H1 (cell line): ENCODE data around the gene FGFR2. TPM values are rescaled to one million over a fixed set of nuclear protein-coding genes. Genes with fewer than 3 reads are reported as not detected.

ENCODE experiments used
- CTCF ChIP-seq, 3 experiments: IDR thresholded peaks; 1 replicate in 2 of 3; 2 replicates in 1 of 3; pipeline versions ENCODE4 v1.5.1 to v1.6.1; 2011; ENCODE audit warnings: low read length in 3 of 3, mild to moderate bottlenecking in 3 of 3, inconsistent platforms in 2 of 3, low read depth in 1 of 3, moderate library complexity in 1 of 3; ENCODE audit not compliant: insufficient read depth in 1 of 3; ENCODE audit errors: control extremely low read depth in 1 of 3
- EZH2 ChIP-seq: fragments of 200-600 bp; sonication (generic); IDR thresholded peaks from 2 replicates; pipeline ENCODE4 v1.7.1; 2012; ENCODE audit warnings: low read depth, mild to moderate bottlenecking, moderate library complexity, low read length, inconsistent platforms; ENCODE audit not compliant: severe bottlenecking
- HDAC2 ChIP-seq, 2 experiments: fragments of 300-600 bp in 1 of 2; sonication (generic) in 1 of 2; IDR thresholded peaks; 2 replicates each; pipeline ENCODE4 v1.6.1; 2011 to 2012; ENCODE audit warnings: low read depth in 2 of 2, low read length in 2 of 2, mild to moderate bottlenecking in 2 of 2, moderate library complexity in 2 of 2, borderline replicate concordance in 1 of 2, inconsistent platforms in 1 of 2
- TBP ChIP-seq: IDR thresholded peaks from 2 replicates; pipeline ENCODE4 v1.6.1; 2011; ENCODE audit warnings: low read depth, low read length, improper control_type of control experiment
- polyA plus RNA-seq, 7 experiments: library from polyadenylated mRNA; depleted of rRNA in 3 of 7; stranded (reverse) in 5 of 7; unstranded in 2 of 7; fragments of >200 nt in 5 of 7; fragments of 200-250 nt in 2 of 7; gene quantifications; 1 replicate in 5 of 7; 2 replicates in 1 of 7; 4 replicates in 1 of 7; pipeline versions ENCODE4 v1.2.1 to v1.2.3, GENCODE V29; 2011 to 2013; ENCODE audit warnings: missing spikeins in 2 of 7, mixed read lengths in 2 of 7
- total RNA-seq: library from RNA; stranded (reverse); fragmentation: NEBNext Ultra II Directional; extraction: Animal tissue kit (Norgen Biotek cat#: 25700); gene quantifications from 2 replicates; pipeline ENCODE4 v1.2.1, GENCODE V29; 2021

The FGFR2 gene
- total and polyA plus RNA-seq, 2 of the 8 experiments (the other 6 are each of a cell fraction or from before 2014, with no cell fraction given): 50.2 to 81.2 TPM

GRCh38 chr10:121484816-121485215 lies 113.4 kb downstream of the FGFR2 start (continued):
- TF ChIP-seq EZH2 (no peak), CTCF (IDR thresholded peaks at IDR 0.05; ENCODE audit: control extremely low read depth in 1 of 3, insufficient read depth in 1 of 3, low read depth in 1 of 3, low read length in 3 of 3) (no peak), TBP (no peak), HDAC2 (IDR thresholded peaks at IDR 0.05; ENCODE audit: borderline replicate concordance in 1 of 2, low read depth in 2 of 2, low read length in 2 of 2) (no peak)
